Gastroesophageal sphincter (tissue), 3 donors: ENCODE data around the gene OCA2.

Experiments
- CTCF ChIP-seq, 4 experiments: fragments of 200-600 bp in 2 of 4; fragments of 450-650 bp in 2 of 4; sonication (generic) in 1 of 4; IDR thresholded peaks; one replicate each; pipeline ENCODE4 v1.5.1; 2017 to 2019; ENCODE audit warnings: antibody characterized with exemption in 4 of 4, mild to moderate bottlenecking in 2 of 4, moderate library complexity in 2 of 4
- EP300 ChIP-seq: sonication (generic); formaldehyde crosslinking; IDR thresholded peaks from one replicate; pipeline ENCODE4 v1.6.1; 2017; ENCODE audit warnings: antibody characterized with exemption, mild to moderate bottlenecking
- POLR2AphosphoS5 ChIP-seq: sonication (generic); formaldehyde crosslinking; IDR thresholded peaks from one replicate; pipeline ENCODE4 v1.6.1; 2017; ENCODE audit warnings: antibody characterized with exemption

GRCh38 chr15:27993544-27993943 lies 105.6 kb downstream of the OCA2 start:
- TF ChIP-seq CTCF (IDR thresholded peaks at IDR 0.05) (no peak), EP300 (no peak), POLR2AphosphoS5 (no peak)
